Esophagus squamous epithelium (tissue), 4 donors: ENCODE measurements around the gene GUCA1A.

Experiments
- CTCF ChIP-seq, 6 experiments: fragments of 450-650 bp in 4 of 6; fragments of 200-600 bp in 2 of 6; sonication (generic) in 2 of 6; IDR thresholded peaks; one replicate each; pipeline ENCODE4 v1.5.1; 2016 to 2019; ENCODE audit warnings: antibody characterized with exemption in 6 of 6, mild to moderate bottlenecking in 4 of 6, moderate library complexity in 4 of 6
- POLR2A ChIP-seq, 4 donors: fragments of 450-650 bp; IDR thresholded peaks; one replicate each; pipeline ENCODE4 v1.6.1; 2017; ENCODE audit warnings: antibody characterized with exemption in 4 of 4, mild to moderate bottlenecking in 4 of 4, moderate library complexity in 3 of 4

- TF ChIP-seq POLR2A (IDR thresholded peaks at IDR 0.05) = no peak
- TF ChIP-seq CTCF (IDR thresholded peaks at IDR 0.05) = no peak
Measured at GRCh38 chr6:42184475-42184874, 11.3 kb downstream of the GUCA1A start.
